Activated CD4-positive, alpha-beta T cell treated with anti-CD3 and anti-CD28 coated beads, Interleukin-2, amount 10 ng/mL, durations not matched to agents 24 days and 14 days (primary cell): ENCODE data around the gene SND1. TPM values are rescaled to one million over a fixed set of nuclear protein-coding genes. Genes with fewer than 3 reads are reported as not detected.

Source experiments
- DNase-seq: peaks from one replicate; pipeline ENCODE4 v3.0.0; 2022
- H3K27ac Mint-ChIP-seq: one replicate; pipeline ENCODE4 v1.8.0; 2022; ENCODE audit warnings: mild to moderate bottlenecking, mixed read lengths
- H3K27me3 Mint-ChIP-seq: one replicate; pipeline ENCODE4 v1.8.0; 2022; ENCODE audit warnings: mixed read lengths
- H3K36me3 Mint-ChIP-seq: one replicate; pipeline ENCODE4 v1.8.0; 2022; ENCODE audit warnings: low read depth, mild to moderate bottlenecking, mixed read lengths
- H3K4me1 Mint-ChIP-seq: one replicate; pipeline ENCODE4 v1.8.0; 2021; ENCODE audit warnings: mixed read lengths
- H3K4me3 Mint-ChIP-seq: one replicate; pipeline ENCODE4 v1.8.0; 2022; ENCODE audit warnings: mild to moderate bottlenecking, moderate library complexity, mixed read lengths
- H3K9me3 Mint-ChIP-seq: one replicate; pipeline ENCODE4 v1.8.0; 2021; ENCODE audit warnings: mixed read lengths
- intact Hi-C: fragments of 100-400 bp; cut with micrococcal nuclease; formaldehyde crosslinking; loops from one replicate; pipeline ENCODE4 v1.15.1; 2023
- total RNA-seq: library from RNA; stranded (reverse); gene quantifications from 2 replicates; pipeline ENCODE4 v1.2.3, GENCODE V29; 2022

The SND1 gene
- total RNA-seq, 1 donor from 2014 or later, result 295 TPM

GRCh38 chr7:127807340-127807739 lies 155.3 kb downstream of the SND1 start:
- no peak overlapping the region for H3K27ac Mint-ChIP-seq
- intact Hi-C loops, result loop anchor here (5.0 kb wide), 1 partner anchor 40 kb away; no protein-coding TSS in a partner anchor
- H3K36me3 Mint-ChIP-seq, result peaks cover 29% of the 10 kb centered on the region
- DNase-seq, result no peak
- H3K27me3 Mint-ChIP-seq, result no peaks in the 10 kb centered on the region
- H3K4me1 Mint-ChIP-seq, result peaks cover 41% of the 10 kb centered on the region
- H3K9me3 Mint-ChIP-seq, result no peaks in the 10 kb centered on the region
- no peak overlapping the region for H3K4me3 Mint-ChIP-seq

GRCh38 chr7:127807829-127808228 lies 155.8 kb downstream of the SND1 start:
- intact Hi-C loops, result loop anchor here (5.0 kb wide), 1 partner anchor 41 kb away; no protein-coding TSS in a partner anchor
- DNase-seq, result no peak
- Mint-ChIP-seq H3K27me3 (no peaks in the 10 kb centered on the region), H3K4me3 (no peak overlapping the region), H3K4me1 (peaks cover 42% of the 10 kb centered on the region), H3K36me3 (peaks cover 29% of the 10 kb centered on the region), H3K27ac (no peak overlapping the region), H3K9me3 (no peaks in the 10 kb centered on the region)

GRCh38 chr7:127809261-127809702 lies 157.3 kb downstream of the SND1 start:
- Mint-ChIP-seq H3K9me3 (no peaks in the 10 kb centered on the region), H3K27ac (no peak overlapping the region), H3K27me3 (no peaks in the 10 kb centered on the region), H3K4me1 (peaks cover 42% of the 10 kb centered on the region), H3K4me3 (no peak overlapping the region), H3K36me3 (peaks cover 34% of the 10 kb centered on the region)
- intact Hi-C loops, result loop anchor here (5.0 kb wide), 1 partner anchor 42 kb away; no protein-coding TSS in a partner anchor
- no peak for DNase-seq

DNA sequence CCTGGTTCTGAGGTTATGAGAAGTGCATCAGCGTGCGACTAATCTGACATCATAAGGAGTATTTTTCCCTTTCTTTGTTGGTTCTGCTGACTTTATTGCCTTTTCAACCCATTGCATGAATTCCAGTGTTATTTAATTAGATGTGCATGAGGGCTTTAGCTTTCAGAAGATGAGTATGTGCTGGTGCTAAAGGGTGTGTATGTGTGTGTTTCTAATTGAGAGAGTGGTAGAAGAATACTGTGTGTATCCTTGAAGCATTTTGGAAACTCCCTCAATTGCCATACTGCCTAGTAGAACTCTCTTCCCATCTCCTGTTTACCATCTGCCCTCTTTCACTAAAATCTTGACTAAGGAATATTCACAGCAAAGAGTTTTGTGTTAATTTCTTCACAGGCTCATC lies 158.1 kb downstream of the SND1 start:
- peaks cover 38% of the 10 kb centered on the region for H3K4me1 Mint-ChIP-seq
- no peak overlapping the region for H3K4me3 Mint-ChIP-seq
- H3K36me3 Mint-ChIP-seq, result peaks cover 34% of the 10 kb centered on the region
- intact Hi-C loops, result no loop called here
- no peak for DNase-seq
- no peak overlapping the region for H3K27ac Mint-ChIP-seq
- no peaks in the 10 kb centered on the region for H3K9me3 Mint-ChIP-seq
- no peaks in the 10 kb centered on the region for H3K27me3 Mint-ChIP-seq

- Mint-ChIP-seq H3K27ac (no peak overlapping the region), H3K27me3 (no peaks in the 10 kb centered on the region), H3K4me3 (no peak overlapping the region), H3K9me3 (no peaks in the 10 kb centered on the region), H3K36me3 (peaks cover 31% of the 10 kb centered on the region), H3K4me1 (peaks cover 37% of the 10 kb centered on the region)
- no peak for DNase-seq
- intact Hi-C loops, result no loop called here
Measured at GRCh38 chr7:127810696-127811660, 159.0 kb downstream of the SND1 start.

DNA sequence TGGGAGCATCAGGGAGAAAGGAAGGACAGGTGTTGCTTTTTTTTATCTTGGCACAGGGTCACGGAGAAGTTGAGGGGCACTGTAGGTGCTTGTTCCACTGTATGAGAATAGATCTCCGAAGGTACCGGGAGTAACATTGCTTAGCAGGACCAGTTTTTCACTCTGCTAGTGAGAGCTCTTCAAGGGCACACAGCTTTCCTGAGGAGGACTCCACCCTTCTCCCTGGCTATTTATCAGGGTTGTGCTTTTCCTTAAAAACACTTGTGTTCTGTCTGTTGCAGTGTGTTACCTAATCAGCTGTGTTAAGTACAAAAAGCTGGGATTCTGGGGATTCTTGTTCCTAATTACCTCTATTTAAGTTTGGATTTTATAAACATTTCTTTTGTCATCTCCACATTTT lies 160.5 kb downstream of the SND1 start:
- intact Hi-C loops, result no loop called here
- Mint-ChIP-seq H3K9me3 (no peaks in the 10 kb centered on the region), H3K4me1 (peaks cover 32% of the 10 kb centered on the region), H3K4me3 (no peak overlapping the region), H3K36me3 (peaks cover 24% of the 10 kb centered on the region), H3K27me3 (no peaks in the 10 kb centered on the region), H3K27ac (no peak overlapping the region)
- DNase-seq, result no peak

- Mint-ChIP-seq H3K4me1 (peaks cover 40% of the 10 kb centered on the region), H3K36me3 (peaks cover 20% of the 10 kb centered on the region), H3K27ac (no peak overlapping the region), H3K27me3 (no peaks in the 10 kb centered on the region), H3K9me3 (no peaks in the 10 kb centered on the region), H3K4me3 (no peak overlapping the region)
- no peak for DNase-seq
- intact Hi-C loops, result no loop called here
Measured at GRCh38 chr7:127813991-127814541, 162.1 kb downstream of the SND1 start.

- intact Hi-C loops, result no loop called here
- no peaks in the 10 kb centered on the region for H3K27me3 Mint-ChIP-seq
- H3K36me3 Mint-ChIP-seq, result peaks cover 15% of the 10 kb centered on the region
- peaks cover 41% of the 10 kb centered on the region for H3K4me1 Mint-ChIP-seq
- no peak for DNase-seq
- H3K4me3 Mint-ChIP-seq, result no peak overlapping the region
- no peaks in the 10 kb centered on the region for H3K9me3 Mint-ChIP-seq
- H3K27ac Mint-ChIP-seq, result no peak overlapping the region
Measured at GRCh38 chr7:127815631-127816145, 163.7 kb downstream of the SND1 start.

- Mint-ChIP-seq H3K36me3 (peaks cover 19% of the 10 kb centered on the region), H3K27me3 (no peaks in the 10 kb centered on the region), H3K9me3 (no peaks in the 10 kb centered on the region), H3K27ac (no peak overlapping the region), H3K4me1 (peaks cover 45% of the 10 kb centered on the region), H3K4me3 (no peak overlapping the region)
- intact Hi-C loops, result no loop called here
- no peak for DNase-seq
Measured at GRCh38 chr7:127816354-127817190, 164.6 kb downstream of the SND1 start.

DNA sequence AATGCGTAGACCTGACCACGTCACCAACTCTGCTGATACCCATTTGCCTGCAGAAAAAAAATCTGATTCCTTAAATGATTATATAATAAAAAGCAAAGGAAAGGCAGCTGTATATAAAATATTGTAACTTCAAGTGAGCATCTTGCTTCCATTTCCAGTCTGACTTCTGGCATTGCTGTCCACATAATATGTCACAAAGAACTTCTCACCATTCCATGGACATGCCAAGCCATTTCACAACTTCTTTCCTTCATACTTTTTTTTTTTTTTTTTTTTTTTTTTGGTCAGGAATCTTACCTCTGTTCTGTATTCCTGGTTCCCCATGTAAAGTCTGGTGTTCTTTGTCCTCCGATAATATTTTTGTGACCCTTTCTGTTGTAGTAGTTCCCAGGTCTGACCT lies 165.5 kb downstream of the SND1 start:
- Mint-ChIP-seq H3K9me3 (no peaks in the 10 kb centered on the region), H3K27me3 (no peaks in the 10 kb centered on the region), H3K36me3 (peaks cover 19% of the 10 kb centered on the region), H3K4me3 (no peak overlapping the region), H3K4me1 (peaks cover 39% of the 10 kb centered on the region), H3K27ac (no peak overlapping the region)
- no peak for DNase-seq
- intact Hi-C loops, result no loop called here

DNA sequence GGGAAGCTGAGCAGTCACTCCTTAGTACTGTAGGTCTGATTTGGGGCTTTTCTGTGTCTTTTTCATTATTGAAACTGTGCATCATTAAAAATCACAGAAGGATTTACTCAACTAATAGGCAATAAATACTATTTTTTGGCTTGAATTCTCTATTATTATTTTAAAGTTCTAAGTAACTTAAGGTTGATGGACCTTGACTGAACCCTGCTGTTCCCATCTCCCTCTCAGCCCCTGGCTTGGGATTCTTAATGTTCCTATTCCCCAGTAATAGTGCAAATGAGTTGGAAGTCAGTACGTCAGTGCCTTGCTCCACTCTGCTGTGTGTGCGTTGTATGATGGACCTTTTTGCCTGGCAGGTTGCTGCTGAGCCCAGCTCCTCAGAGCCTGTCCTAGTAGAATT lies 166.3 kb downstream of the SND1 start:
- no peak for DNase-seq
- no peaks in the 10 kb centered on the region for H3K27me3 Mint-ChIP-seq
- intact Hi-C loops, result no loop called here
- peaks cover 42% of the 10 kb centered on the region for H3K4me1 Mint-ChIP-seq
- no peaks in the 10 kb centered on the region for H3K9me3 Mint-ChIP-seq
- no peak overlapping the region for H3K4me3 Mint-ChIP-seq
- H3K27ac Mint-ChIP-seq, result peak overlapping the region; percentile 48
- H3K36me3 Mint-ChIP-seq, result peaks cover 14% of the 10 kb centered on the region

- no peaks in the 10 kb centered on the region for H3K27me3 Mint-ChIP-seq
- no peak for DNase-seq
- peak overlapping the region; percentile 80 for H3K27ac Mint-ChIP-seq
- H3K4me3 Mint-ChIP-seq, result peak overlapping the region; percentile 50
- H3K9me3 Mint-ChIP-seq, result no peaks in the 10 kb centered on the region
- peaks cover 40% of the 10 kb centered on the region for H3K4me1 Mint-ChIP-seq
- intact Hi-C loops, result loop anchor here (1.0 to 2.0 kb wide), 2 partner anchors 30 to 79 kb away; no protein-coding TSS in a partner anchor
- H3K36me3 Mint-ChIP-seq, result peaks cover 12% of the 10 kb centered on the region
Measured at GRCh38 chr7:127819975-127820731, 168.2 kb downstream of the SND1 start.

DNA sequence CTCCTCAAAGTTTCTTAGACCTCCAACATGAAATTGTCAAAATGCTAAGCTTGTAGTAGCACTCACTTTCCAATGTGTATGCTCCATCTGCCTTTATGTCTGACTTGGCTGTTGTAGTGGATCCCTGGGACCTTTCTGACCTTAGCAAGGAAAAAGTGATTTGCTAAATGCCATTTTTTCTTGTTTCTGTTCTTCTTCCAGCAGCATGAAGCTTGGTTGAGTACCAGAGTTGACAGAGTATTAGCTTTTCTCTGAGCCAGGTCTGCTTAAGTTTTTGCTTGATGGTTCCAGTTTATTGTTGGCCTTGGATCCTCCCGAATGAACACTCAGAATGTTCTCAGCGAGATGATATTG lies 168.7 kb downstream of the SND1 start:
- intact Hi-C loops, result loop anchor here (1.0 to 2.0 kb wide), 2 partner anchors 30 to 78 kb away; no protein-coding TSS in a partner anchor
- H3K27ac Mint-ChIP-seq, result peak overlapping the region; percentile 80
- peak overlapping the region; percentile 50 for H3K4me3 Mint-ChIP-seq
- H3K36me3 Mint-ChIP-seq, result peaks cover 12% of the 10 kb centered on the region
- H3K9me3 Mint-ChIP-seq, result no peaks in the 10 kb centered on the region
- H3K4me1 Mint-ChIP-seq, result peaks cover 38% of the 10 kb centered on the region
- DNase-seq, result no peak
- no peaks in the 10 kb centered on the region for H3K27me3 Mint-ChIP-seq
